GM19240 (cell line): ENCODE measurements around the gene PEAK3.

Experiments
- DNase-seq: peaks from one replicate; pipeline ENCODE4 v3.0.0; 2011; ENCODE audit warnings: low spot score; ENCODE audit not compliant: insufficient read length

PEAK3 gene

GRCh38 chr19:2251106-2252054, 30.6 kb downstream of the PEAK3 start:
- DNase-seq = no peak

- no peak for DNase-seq
Observed at GRCh38 chr19:2250766-2251105, 31.2 kb downstream of the PEAK3 start.

- no peak for DNase-seq
Observed at GRCh38 chr19:2249880-2250765, 31.9 kb downstream of the PEAK3 start.

- DNase-seq = no peak
Observed at GRCh38 chr19:2249010-2249866, 32.7 kb downstream of the PEAK3 start, which contains the start of gene AMH. TSS of gene AMH (plus strand) at chr19:2249323. CDS start at chr19:2249333, 10 bp downstream.

- no peak for DNase-seq
Observed at GRCh38 chr19:2248136-2249009, 33.6 kb downstream of the PEAK3 start.

GRCh38 chr19:2247433-2248101, 34.4 kb downstream of the PEAK3 start:
- no peak for DNase-seq

GRCh38 chr19:2246801-2247361, 35.1 kb downstream of the PEAK3 start:
- DNase-seq = no peak

- no peak for DNase-seq
Observed at GRCh38 chr19:2246014-2246620, 35.9 kb downstream of the PEAK3 start.

GRCh38 chr19:2245273-2245672, 36.7 kb downstream of the PEAK3 start:
- no peak for DNase-seq

- DNase-seq = no peak
Observed at GRCh38 chr19:2244486-2244885, 37.5 kb downstream of the PEAK3 start.

GRCh38 chr19:2244125-2244411, 37.9 kb downstream of the PEAK3 start:
- DNase-seq = no peak

- DNase-seq = no peak
Observed at GRCh38 chr19:2243274-2244124, 38.5 kb downstream of the PEAK3 start.

- DNase-seq = no peak
Observed at GRCh38 chr19:2242816-2243215, 39.2 kb downstream of the PEAK3 start.

- no peak for DNase-seq
Observed at GRCh38 chr19:2242092-2242537, 39.9 kb downstream of the PEAK3 start.

GRCh38 chr19:2240881-2241760, 40.9 kb downstream of the PEAK3 start:
- DNase-seq = no peak

- DNase-seq = no peak
Observed at GRCh38 chr19:2239771-2240770, 41.9 kb downstream of the PEAK3 start.
